ENCODE measurements around the gene CD200R1.

DNA sequence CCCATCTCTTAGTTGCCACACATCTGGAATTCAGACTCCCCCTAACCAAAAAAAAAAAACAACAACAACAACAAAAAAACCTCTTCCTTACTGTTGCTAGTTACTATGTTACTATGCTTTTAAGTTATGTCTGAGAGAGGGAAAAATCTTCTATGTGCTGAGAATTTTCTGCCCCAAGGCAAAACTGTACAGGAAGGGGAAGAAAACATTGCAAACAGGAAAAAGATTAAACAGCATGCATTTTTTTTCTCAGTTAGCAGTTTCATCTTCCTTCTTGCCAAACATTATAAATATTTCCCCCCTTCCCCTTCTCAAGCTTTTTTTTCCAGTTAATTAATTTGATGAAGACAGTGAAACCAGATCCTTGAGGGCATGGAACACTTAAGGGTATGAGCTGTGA lies 1.1 kb upstream of the CD200R1 start:
- TF ChIP-seq POLR2A (IDR thresholded peaks at IDR 0.05), result no peak
- TF ChIP-seq, protein P1, sequence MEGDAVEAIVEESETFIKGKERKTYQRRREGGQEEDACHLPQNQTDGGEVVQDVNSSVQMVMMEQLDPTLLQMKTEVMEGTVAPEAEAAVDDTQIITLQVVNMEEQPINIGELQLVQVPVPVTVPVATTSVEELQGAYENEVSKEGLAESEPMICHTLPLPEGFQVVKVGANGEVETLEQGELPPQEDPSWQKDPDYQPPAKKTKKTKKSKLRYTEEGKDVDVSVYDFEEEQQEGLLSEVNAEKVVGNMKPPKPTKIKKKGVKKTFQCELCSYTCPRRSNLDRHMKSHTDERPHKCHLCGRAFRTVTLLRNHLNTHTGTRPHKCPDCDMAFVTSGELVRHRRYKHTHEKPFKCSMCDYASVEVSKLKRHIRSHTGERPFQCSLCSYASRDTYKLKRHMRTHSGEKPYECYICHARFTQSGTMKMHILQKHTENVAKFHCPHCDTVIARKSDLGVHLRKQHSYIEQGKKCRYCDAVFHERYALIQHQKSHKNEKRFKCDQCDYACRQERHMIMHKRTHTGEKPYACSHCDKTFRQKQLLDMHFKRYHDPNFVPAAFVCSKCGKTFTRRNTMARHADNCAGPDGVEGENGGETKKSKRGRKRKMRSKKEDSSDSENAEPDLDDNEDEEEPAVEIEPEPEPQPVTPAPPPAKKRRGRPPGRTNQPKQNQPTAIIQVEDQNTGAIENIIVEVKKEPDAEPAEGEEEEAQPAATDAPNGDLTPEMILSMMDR (IDR thresholded peaks at IDR 0.05), result no peak
